HG03066 (cell line): ENCODE data around the gene BUB3.
A peak's percentile ranks its signal among the peaks of the same experiment; 100 is the strongest.

Experiments used
- ATAC-seq: cut with Tn5 transposase; IDR thresholded peaks from one replicate; pipeline ENCODE4 v1.9.1; 2021; ENCODE audit warnings: low read depth; ENCODE audit not compliant: unreplicated experiment

BUB3 gene, protein sequence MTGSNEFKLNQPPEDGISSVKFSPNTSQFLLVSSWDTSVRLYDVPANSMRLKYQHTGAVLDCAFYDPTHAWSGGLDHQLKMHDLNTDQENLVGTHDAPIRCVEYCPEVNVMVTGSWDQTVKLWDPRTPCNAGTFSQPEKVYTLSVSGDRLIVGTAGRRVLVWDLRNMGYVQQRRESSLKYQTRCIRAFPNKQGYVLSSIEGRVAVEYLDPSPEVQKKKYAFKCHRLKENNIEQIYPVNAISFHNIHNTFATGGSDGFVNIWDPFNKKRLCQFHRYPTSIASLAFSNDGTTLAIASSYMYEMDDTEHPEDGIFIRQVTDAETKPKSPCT

DNA sequence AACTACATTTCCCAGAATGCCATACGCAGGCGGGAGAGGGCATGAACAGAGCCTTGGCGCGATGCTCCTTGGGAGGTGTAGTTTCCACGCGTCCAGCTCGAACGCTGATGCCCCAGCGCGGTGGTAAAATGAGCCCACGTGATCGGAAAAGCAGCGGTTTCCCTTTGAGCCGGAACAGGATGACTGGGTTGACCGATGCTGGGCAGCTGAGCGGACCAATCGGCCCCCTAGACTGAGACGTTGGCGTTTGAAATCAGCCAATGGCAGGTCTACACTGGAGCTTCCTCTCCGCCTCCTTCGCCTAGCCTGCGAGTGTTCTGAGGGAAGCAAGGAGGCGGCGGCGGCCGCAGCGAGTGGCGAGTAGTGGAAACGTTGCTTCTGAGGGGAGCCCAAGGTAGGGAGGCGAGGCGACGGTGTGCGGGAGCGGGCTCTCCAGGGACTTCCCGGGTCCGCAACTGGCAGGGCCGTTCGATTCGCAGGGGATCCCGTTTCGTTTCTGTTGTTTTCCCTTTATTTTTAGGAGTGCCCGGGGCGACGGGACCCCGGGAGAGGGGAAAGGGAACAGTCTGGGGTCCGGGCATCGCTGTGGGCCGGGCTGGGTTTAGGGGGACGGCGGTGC lies at the start of gene BUB3:
TSS of gene BUB3 (plus strand) at position 311 of the 619 bp plus-strand sequence. CDS start 516 bp downstream, outside the sequence.
- peak; percentile 88 for ATAC-seq

DNA sequence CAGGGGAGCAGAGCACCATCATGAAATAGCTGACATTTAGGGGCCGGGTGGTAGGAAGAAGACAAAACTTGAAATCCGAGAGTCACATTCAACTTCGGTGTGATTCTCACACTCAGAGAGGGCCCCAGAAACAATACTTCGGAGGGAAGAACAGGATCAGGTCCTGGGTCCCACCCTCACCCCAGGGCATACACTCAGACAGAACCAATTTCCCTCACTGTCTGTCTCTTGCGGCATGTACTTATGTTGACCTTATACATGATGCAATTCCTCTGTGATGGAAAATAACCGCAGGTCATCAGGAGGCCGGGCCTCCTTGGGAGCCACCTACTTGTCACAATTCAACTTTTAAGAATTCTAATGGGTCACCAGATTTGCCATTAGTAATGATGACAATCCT lies 44.7 kb upstream of the BUB3 start:
- ATAC-seq, result no peak

DNA sequence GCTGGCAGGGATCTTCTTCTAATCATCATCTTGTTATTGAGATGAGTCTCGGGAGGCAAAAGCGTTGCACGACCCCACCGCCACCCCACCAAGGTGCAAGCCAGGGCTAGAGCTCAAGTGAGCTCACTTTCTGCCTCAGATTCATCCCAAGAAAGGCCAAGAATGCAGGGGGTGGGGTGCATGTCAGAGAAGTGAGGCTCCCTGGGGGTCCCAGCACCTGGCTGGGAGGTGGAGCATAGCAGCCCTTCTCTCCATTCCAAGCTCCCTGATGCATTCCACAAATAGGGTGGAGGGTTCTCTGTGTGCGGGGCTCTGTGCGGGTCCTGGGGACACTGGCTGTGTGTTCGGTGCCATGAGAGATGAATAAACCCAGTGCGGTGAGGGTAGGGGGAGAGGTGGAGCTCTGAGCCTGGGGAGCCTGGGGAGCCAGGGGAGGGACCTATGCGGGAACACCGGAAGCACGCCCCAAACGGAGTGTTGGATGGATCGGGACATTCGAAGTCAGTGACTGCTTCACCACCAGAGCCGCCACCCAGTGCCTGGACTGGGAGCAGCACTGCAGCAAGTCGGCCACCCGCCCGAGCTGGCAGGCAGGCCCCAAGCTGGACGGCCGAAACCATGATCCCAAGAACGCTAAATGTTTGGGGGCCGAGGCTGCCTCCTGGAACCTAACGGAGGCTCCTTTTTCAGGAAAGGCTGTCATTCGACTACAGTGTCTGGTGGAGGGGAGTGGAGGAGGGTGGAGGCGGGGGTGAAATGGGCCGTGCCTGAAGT lies 36.4 kb upstream of the BUB3 start:
- ATAC-seq, result no peak

DNA sequence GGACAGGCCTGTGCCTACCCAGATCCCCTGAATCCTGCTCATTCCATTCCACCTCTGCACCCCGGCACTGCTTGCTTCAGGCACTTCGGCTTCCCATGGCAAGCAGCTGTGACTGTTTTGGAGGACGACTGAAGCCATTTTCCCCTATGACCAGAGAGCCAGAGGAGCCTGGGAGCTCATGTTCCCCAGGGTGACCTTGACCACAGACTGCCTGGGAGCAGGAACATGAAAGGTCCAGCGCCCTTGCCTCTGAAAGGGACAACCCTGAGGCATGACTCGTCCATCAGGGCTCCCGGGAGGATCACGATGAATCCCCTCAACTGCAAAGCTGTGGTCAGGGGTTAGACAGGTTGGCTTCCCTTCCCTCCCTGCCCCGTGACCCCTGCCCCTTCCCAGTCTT lies 35.1 kb upstream of the BUB3 start:
- ATAC-seq, result no peak

DNA sequence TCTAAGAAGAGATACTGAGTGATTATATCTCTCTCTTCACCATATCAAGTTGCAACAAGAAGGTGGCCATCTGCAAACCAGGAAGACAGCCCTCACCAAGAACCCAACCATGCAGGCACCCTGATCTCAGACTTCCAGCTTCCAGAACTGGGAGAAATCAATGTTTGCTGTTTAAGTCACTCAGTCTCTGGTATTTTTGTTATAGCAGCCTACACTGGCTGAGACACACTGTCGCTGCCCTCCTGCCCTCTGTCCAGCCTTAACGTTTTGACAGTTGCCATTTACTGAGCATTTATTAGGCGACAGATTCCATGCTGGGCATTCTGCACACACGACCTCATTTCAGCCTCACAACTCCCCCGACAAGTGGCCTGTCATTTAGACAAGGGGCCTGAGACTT lies 28.0 kb upstream of the BUB3 start:
- no peak for ATAC-seq

DNA sequence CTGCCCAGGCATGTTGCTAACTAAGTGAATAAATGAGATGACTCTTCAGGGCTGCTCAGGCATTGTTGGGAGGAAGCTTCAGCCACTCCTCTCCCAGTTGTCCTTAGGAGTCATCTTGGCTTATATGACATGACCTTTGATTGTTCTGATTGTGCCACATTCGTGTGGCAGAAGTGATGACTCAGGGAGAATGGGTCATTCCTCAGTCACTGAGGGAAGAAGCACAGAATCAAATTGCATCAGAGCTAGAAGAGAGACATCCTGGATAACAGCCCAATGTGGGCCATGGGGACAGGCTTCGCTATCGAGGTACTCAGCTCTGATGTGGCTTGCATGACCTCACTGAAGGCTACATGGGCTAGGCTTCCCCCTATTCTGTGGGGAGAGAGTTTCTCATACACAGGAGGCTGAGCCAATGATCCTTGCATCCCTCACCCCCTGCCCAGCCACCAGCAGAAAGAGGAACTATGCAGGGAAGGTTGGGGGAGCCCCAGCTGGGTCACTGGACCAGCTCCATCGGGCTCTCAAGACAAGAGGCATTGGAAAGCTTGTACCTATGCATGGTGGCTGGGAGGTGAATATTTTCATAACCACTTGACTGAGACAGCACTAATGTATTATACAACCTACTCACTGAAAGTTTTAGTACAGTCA lies 24.5 kb upstream of the BUB3 start:
- no peak for ATAC-seq

DNA sequence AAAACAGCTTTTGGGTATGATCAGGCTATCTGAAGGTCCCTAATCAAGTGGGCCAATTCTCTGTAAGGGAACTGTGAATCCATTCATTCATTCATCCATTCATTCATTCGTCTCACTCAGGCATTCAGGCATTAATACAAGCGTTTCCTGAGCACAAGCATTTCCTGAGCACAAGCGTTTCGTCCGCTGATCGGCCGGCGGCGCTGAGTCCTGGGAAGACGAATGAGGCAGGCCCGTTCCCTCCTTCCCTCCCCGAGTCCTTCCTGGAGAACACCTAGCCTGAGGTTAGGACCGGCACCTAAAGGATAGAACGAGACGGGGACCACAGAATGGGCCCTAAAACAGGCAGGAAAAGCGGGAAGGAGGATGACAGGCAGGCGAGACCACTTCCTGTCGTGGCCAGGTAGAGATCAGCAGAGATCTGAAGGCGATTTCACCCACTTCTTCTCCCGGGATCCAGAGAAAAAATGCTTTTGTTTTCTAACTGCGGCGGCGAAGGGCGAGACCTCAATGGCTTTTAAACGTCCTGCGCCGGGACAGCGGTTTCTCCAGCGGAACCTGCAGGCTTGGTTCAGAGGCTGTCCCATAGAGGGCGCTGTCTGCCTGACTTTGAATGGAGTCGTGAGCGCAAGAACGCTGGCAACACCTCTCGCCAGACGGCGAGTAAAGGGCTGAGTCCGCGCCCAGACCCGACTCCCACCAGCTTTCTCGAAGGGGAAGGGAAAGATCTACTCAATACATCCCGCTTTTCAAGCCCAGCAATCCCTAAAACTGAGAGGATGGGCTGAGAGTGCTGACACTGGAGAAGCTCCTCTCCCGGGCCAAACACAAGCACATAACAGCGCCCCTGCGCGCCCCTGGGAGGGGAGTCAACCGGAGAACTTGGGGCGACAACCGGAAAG lies 21.4 kb upstream of the BUB3 start:
- ATAC-seq, result peak; percentile 49

DNA sequence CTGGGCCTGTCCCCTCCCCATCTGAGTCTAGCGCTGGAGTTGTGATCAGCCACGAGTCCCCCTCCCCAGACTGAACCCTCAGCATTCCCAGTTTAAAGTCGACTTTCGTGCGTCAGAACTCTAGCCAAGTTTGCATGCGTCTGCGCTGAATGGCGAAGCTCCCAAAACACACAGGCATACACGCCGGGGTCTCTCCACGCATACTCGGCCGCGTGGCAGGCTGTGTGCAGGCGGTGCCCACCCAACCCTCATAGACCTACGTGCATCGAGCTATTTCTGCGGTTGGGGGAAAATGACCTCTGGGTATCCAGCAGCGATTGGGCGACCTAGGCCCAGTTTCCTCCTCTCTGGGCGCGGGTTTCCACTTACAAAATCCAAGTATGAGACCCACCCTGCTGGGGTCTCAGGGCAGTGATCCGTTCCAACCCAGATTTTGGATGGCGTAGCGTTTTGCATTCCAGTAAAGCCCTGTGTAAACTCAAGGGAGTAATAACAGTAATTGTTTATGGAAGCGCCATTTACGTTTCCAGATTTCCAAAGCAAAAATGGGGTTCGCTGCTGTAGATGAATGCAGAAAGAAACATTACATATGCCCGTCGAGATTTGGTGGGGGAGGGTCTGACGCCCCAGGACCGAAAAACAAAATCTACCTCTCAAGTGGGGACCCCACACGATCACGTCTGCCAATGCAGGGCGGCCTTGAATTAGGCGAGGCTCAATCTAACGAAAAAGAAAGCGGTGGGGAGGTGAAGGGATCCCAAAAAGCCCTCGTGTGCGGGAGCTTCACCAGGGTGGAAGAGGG lies 20.5 kb upstream of the BUB3 start:
- ATAC-seq, result no peak

DNA sequence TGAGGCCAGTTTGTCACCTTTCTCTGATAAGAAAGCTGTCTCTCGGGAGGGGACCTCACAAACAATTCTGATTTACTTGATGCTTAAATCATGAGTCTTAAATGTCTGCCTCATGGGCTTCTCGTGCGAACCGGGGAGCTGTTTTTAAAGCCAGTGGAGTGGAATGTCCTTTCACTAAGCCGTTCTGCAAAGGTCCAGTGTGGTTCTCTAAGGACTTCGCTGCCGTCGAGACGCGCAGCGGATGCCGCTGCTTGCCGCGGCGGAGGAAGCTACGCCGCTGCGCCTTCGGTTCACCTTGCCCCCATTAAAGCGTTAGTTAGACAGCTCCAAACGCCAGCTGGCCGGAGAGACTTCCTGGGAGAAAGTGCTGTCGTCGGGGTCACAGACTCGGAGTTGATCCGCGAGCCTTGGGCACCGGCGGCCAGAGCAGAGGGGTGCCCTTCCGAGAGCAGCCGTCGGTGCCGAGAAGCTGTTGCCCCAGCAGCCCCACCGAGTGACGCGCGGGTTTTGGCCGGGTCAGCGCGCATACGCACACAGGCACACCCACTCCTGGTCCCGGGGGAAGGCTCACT lies 19.8 kb upstream of the BUB3 start:
- ATAC-seq, result no peak

DNA sequence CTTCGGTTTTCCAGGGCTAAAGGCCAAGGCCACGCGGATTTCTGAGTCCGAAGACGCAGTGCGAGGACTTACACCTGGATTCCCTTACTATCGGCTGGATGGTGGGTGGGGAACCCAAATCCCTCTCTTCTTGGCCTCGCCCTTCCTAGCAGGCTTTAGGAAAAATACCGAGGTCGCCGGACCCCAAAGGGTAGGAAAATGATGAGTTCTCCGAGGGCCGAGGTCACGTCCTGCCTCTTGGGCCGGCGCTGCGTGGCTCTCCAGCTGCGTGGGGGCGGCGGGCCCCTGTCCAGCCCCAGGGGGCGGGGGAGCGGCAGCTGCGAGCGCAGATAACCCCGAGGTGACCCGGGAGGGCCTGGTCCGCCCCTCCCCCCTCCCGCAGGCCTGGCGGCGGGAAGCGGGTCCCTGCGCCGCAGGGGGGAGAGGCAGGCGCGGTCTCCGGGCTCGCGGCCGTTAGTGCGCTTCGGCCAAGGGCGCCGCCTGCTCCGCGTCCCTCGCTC lies 19.2 kb upstream of the BUB3 start:
- ATAC-seq, result no peak

DNA sequence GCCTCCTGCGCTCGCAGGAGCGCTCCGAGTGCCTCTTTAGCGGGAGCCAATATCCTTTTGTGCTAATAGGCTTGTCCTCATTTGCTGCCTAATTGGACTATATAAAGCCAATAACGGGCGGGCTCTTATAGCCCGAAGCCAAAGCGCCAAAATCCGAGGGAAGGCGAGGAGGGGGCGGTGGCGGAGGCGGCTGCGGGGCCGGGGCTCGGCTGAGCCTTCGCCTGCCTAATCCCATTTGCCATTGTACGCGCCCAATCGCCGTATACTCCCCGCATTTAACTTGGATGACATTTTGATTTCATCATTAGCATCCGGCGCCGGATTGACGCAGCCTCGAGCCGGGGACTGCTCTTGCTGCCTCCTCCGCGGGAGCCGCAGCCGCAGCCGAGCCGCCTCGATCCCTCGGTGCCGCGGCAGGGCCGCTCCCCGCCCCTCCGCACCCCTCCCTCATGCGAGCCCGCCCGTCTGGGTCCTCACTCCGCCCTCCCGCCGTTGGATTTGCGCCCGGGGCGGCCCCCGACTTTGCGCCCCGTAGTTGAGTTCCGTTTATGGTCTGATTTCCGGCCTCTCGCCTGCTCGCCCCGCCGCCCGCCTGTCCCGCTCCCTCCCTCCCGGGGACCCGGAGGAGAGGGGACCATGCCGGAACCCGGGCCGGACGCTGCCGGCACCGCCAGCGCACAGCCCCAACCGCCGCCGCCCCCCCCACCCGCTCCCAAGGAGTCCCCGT lies 18.6 kb upstream of the BUB3 start, which contains the start of gene HMX3:
TSS of gene HMX3 (plus strand) at position 556 of the 727 bp plus-strand sequence. CDS start at position 637, 81 bp downstream.
- ATAC-seq, result no peak

DNA sequence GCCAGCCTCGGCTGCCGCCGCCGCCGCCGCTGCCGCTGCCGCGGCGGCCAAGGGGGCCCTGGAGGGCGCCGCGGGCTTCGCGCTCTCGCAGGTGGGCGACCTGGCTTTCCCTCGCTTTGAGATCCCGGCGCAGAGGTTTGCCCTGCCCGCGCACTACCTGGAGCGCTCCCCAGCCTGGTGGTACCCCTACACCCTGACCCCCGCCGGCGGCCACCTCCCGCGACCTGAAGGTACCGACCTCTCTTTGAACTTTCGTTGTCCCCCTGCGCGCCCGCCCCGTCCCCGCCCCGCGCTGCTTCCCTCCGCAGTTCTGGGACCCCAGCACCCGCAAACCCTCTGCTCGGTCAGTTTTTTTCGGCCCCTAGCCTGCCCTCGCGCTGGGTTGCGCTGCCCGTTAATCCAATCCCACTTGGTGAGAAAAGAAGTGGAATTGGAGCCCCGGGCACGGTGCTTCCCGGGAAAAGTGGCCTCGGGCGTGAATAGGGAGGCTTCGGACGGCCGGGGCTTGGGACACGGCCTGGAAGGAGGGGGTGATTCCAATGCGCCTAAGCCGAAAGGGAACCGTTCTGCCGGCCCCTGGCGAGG lies 17.9 kb upstream of the BUB3 start:
- ATAC-seq, result no peak

DNA sequence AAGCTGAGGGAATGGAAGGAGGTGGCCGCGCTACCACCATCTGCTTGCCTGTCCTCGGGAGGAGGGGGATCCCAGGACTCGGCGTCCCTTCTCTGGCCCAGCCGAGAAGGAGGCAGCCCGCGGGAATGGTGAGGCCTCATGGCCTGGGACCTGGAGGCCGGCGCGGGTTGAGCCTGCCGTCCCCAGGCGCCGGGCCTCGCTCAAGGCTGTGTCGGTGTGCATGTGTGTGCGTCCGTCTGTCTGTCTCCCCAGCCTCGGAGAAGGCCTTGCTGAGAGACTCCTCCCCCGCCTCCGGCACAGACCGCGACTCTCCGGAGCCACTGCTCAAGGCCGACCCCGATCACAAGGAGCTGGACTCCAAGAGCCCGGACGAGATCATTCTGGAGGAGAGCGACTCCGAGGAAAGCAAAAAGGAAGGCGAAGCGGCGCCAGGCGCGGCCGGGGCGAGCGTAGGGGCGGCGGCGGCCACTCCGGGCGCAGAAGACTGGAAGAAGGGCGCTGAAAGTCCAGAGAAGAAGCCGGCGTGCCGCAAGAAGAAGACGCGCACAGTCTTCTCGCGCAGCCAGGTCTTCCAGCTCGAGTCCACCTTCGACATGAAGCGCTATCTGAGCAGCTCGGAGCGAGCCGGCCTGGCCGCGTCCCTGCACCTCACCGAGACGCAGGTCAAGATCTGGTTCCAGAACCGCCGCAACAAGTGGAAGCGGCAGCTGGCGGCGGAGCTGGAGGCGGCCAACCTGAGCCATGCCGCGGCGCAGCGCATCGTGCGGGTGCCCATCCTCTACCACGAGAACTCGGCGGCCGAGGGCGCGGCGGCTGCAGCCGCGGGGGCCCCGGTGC lies 17.2 kb upstream of the BUB3 start:
- ATAC-seq, result no peak

DNA sequence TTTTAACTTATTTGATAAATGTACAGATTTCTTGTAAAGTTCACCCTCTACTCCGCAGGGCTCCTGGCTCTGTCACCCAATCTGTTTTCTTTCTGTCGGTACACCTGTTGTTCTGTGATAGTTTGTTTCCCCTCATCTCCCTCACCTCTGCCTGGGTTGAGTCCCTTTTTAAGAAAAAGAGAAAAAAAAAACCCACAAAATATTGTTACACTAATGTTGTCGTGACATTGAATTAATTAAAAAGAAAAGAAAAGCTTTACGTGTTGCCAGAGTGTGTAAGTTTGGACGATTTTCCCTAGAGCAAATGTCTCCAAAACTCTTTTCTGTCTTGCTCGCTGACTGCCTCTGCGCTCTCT lies 15.1 kb upstream of the BUB3 start:
- ATAC-seq, result no peak

DNA sequence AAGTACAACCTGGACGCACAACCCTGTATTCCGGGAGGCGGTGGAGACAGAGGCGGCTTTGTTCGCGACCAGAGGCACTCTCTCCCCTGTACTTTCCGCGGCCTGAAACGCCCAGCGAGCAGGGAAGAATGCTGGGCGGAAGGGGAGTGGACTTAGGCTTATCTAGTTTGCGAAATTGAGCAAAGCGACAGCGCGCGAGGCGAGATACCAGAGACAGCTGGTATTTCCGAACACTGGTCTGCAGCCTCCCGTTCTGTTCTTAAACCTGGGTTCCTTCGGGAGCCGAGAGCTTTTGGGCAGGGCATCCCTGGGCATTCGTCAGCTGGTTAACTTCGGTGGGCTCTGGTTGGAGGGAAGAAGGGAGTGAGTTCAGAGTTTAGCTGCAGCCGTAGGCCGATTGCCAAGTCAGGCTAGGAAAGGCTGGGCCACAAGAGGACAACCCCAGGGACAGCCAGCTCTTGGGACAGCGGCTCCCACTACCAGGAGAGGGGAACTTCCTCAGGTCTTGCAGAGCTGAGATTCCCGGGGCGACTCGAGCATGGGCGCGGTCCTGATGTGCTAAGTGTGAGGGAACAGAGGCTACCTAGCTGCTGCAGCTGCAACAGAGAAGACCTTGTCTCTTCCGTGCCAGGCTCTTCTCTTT lies 14.6 kb upstream of the BUB3 start:
- ATAC-seq, result no peak
